ENCODE measurements around the gene ATOSB.
A peak's percentile ranks its signal among the peaks of the same experiment; 100 is the strongest.

Gene ATOSB

DNA sequence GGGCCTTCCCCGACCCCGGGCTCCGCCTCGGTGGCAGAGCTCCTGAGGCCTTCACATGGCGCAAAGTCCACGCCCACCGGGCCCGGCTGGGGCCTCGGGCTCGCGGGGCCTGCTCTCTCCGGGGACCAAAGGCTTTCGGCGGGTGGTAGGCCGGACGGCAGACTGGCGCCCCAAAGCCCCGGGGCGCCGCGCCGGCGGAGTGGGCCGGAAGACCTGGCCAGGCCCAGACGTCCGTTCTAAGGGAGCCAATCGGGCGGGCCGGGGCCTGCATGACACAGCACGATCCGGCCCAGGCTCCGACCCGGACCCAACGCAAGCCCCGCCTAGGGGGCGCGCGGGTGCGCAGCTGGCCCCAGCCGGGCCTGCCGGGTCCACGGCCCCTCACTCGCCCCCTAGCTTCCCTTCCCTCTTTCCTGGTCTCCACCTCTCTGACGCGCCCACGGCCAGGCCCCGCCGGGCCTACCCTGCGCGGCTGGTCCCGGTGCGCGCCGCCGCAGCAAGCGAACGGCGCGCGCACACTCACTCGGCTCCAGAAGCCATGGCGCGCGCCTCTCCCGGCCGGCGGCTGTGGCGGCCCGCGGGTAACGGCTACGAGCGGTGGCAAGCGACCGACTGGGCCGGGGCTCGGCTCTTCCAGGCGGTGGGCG is 43.7 kb downstream of the ATOSB start:
- peak; percentile 81 for ATAC-seq
- TF ChIP-seq RARB (CRISPR knock-in tag; IDR thresholded peaks at IDR 0.05), result no peak
- TF ChIP-seq, protein P1, sequence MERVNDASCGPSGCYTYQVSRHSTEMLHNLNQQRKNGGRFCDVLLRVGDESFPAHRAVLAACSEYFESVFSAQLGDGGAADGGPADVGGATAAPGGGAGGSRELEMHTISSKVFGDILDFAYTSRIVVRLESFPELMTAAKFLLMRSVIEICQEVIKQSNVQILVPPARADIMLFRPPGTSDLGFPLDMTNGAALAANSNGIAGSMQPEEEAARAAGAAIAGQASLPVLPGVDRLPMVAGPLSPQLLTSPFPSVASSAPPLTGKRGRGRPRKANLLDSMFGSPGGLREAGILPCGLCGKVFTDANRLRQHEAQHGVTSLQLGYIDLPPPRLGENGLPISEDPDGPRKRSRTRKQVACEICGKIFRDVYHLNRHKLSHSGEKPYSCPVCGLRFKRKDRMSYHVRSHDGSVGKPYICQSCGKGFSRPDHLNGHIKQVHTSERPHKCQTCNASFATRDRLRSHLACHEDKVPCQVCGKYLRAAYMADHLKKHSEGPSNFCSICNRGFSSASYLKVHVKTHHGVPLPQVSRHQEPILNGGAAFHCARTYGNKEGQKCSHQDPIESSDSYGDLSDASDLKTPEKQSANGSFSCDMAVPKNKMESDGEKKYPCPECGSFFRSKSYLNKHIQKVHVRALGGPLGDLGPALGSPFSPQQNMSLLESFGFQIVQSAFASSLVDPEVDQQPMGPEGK (CRISPR knock-in tag; IDR thresholded peaks at IDR 0.05; ENCODE audit: borderline replicate concordance), result 0 out of 2 replicates have a peak, but pooled peaks have one; percentile 17
- TF ChIP-seq ZFP3 (CRISPR knock-in tag; IDR thresholded peaks at IDR 0.05), result peak; percentile 62; the same call in 1 of the 2 replicates

DNA sequence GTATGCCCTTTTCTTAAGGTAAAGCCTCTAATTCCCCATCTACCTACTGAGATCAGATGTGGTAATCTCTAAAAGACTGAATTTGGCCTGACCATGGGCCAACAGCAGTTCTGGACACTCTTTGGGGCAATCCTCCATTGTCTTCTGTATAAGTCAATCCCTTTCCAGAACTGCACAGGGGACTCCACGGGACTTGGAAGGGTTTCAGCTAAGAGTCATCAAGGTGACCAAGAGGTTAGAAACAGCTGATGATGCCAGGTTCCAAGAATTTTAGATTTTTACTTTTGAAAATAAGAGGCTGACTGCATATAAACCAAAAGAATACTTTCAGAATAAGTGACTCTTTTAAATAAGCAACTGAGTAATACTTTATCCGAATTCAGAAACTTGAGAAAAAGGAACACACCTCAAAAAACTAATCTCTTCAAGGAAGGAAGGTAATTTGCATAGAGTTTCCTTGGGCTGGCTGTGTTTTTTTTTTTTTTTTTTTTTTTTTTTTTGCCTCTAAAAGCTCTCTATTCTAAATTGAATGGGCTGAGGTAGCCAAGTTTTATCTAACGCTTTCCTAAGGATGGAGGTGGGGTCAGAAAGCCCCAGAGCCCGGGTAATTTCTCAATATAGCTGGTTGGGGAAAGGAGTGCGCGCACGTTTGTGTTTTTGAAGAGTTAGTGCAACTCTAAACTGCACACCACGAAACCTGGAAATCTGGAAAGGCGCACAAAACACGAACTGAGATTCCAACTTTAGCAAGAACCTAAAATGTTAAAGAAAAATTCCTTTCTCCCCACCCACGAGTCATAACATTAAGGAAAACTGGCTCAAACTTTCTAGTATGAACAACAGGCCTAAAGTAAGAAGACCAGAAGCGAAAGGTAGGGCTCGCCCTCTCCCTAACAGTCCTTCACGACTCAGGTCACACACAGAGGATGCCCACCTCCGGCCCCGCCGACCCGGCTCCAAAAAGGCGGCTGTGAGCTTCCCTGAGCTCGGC is 44.5 kb downstream of the ATOSB start:
- ATAC-seq, result no peak
- TF ChIP-seq ZNF565 (CRISPR knock-in tag; conservative IDR thresholded peaks at IDR 0.05; ENCODE audit: low read depth), result no peak
- no peak for TF ChIP-seq ZNF8 (CRISPR knock-in tag; IDR thresholded peaks at IDR 0.05)

DNA sequence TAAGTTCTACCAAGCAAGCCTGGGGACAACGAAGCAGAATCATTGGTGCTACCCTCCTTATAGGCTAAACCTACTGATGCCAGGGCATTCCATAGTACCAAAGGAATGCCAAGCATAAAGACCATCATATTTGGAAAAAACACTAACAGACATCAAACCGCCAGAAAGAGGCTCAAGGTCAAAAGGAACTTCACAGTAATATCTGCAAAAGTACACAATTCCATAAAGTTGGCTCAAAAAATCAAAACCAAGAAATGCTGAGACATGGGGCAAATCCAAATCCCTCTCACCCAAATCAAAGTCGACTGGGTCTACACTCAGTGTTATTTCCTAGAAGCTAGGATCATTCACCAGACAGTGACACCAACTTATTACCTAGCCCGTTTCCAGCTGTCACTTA is 46.6 kb downstream of the ATOSB start:
- no peak for ATAC-seq
- TF ChIP-seq ZFP3 (CRISPR knock-in tag; IDR thresholded peaks at IDR 0.05) (no peak), CSDC2 (CRISPR knock-in tag; IDR thresholded peaks at IDR 0.05) (no peak), ARNTL (CRISPR knock-in tag; IDR thresholded peaks at IDR 0.05; ENCODE audit: borderline replicate concordance, low read depth) (no peak), PPARA (CRISPR knock-in tag; IDR thresholded peaks at IDR 0.05; ENCODE audit: borderline replicate concordance) (no peak), OSR1 (CRISPR knock-in tag; IDR thresholded peaks at IDR 0.05) (no peak)
- TF ChIP-seq, protein P2, sequence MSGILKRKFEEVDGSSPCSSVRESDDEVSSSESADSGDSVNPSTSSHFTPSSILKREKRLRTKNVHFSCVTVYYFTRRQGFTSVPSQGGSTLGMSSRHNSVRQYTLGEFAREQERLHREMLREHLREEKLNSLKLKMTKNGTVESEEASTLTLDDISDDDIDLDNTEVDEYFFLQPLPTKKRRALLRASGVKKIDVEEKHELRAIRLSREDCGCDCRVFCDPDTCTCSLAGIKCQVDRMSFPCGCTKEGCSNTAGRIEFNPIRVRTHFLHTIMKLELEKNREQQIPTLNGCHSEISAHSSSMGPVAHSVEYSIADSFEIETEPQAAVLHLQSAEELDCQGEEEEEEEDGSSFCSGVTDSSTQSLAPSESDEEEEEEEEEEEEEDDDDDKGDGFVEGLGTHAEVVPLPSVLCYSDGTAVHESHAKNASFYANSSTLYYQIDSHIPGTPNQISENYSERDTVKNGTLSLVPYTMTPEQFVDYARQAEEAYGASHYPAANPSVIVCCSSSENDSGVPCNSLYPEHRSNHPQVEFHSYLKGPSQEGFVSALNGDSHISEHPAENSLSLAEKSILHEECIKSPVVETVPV (CRISPR knock-in tag; IDR thresholded peaks at IDR 0.05), result no peak

DNA sequence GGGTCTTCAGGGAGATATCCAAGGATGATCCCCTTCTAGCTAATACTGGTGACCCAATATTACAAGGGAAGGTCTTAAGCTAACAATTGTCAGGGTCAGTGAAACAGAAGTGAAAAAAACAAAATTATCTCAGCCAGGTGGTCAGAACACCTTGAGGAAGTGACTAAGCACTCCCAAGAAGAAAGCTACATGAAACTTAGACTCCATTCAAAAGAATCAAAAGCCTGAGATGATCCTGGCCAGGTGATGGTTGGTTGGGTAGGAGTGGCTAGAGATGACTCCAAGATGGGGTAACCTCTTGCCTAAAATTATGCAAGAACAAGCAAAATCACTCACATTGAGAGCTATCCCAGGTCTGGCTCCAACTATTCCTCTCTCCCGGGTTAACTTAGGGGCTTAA is 48.6 kb downstream of the ATOSB start:
- no peak for ATAC-seq
- TF ChIP-seq BACH2 (CRISPR knock-in tag; IDR thresholded peaks at IDR 0.05; ENCODE audit: borderline replicate concordance), result no peak
- no peak for TF ChIP-seq OSR1 (CRISPR knock-in tag; IDR thresholded peaks at IDR 0.05)
- TF ChIP-seq, protein P1 (CRISPR knock-in tag; IDR thresholded peaks at IDR 0.05; ENCODE audit: borderline replicate concordance), result no peak
- no peak for TF ChIP-seq ZFP30 (CRISPR knock-in tag; IDR thresholded peaks at IDR 0.05)
- no peak for TF ChIP-seq SNAI2 (CRISPR knock-in tag; IDR thresholded peaks at IDR 0.05)
- TF ChIP-seq, protein P3, sequence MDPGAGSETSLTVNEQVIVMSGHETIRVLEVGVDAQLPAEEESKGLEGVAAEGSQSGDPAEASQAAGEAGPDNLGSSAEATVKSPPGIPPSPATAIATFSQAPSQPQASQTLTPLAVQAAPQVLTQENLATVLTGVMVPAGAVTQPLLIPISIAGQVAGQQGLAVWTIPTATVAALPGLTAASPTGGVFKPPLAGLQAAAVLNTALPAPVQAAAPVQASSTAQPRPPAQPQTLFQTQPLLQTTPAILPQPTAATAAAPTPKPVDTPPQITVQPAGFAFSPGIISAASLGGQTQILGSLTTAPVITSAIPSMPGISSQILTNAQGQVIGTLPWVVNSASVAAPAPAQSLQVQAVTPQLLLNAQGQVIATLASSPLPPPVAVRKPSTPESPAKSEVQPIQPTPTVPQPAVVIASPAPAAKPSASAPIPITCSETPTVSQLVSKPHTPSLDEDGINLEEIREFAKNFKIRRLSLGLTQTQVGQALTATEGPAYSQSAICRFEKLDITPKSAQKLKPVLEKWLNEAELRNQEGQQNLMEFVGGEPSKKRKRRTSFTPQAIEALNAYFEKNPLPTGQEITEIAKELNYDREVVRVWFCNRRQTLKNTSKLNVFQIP (CRISPR knock-in tag; IDR thresholded peaks at IDR 0.05; ENCODE audit: borderline replicate concordance, low read depth), result no peak
- no peak for TF ChIP-seq ZFP3 (CRISPR knock-in tag; IDR thresholded peaks at IDR 0.05)
- no peak for TF ChIP-seq PPARA (CRISPR knock-in tag; IDR thresholded peaks at IDR 0.05; ENCODE audit: borderline replicate concordance)
- no peak for TF ChIP-seq ZNF565 (CRISPR knock-in tag; conservative IDR thresholded peaks at IDR 0.05; ENCODE audit: low read depth)
- TF ChIP-seq CSDC2 (CRISPR knock-in tag; IDR thresholded peaks at IDR 0.05), result no peak
- TF ChIP-seq ZNF8 (CRISPR knock-in tag; IDR thresholded peaks at IDR 0.05), result no peak
- TF ChIP-seq ESRRG (CRISPR knock-in tag; IDR thresholded peaks at IDR 0.05), result no peak
- TF ChIP-seq TOX (CRISPR knock-in tag; IDR thresholded peaks at IDR 0.05; ENCODE audit: borderline replicate concordance), result no peak
- no peak for TF ChIP-seq TCF4 (CRISPR knock-in tag; IDR thresholded peaks at IDR 0.05; ENCODE audit: borderline replicate concordance)
- no peak for TF ChIP-seq ARNTL (CRISPR knock-in tag; IDR thresholded peaks at IDR 0.05; ENCODE audit: borderline replicate concordance, low read depth)
- no peak for TF ChIP-seq ZC3H10 (CRISPR knock-in tag; IDR thresholded peaks at IDR 0.05)

Data from SK-N-SH treated with all-trans-retinoic acid at 6 μM for 48 hours (cell line).